Activated naive CD8-positive, alpha-beta T cell treated with anti-CD3 and anti-CD28 coated beads, Interleukin-2, amount 50 U/mL, for 24 hours (primary cell): Measurements from ENCODE around the gene IFNL4.
A peak's percentile ranks its signal among the peaks of the same experiment; 100 is the strongest.

Experiments used
- ATAC-seq: fragments of 150-1000 bp; cut with Tn5 transposase; one replicate; pipeline ENCODE4 v1.10.0; 2021
- DNase-seq: peaks from one replicate; pipeline ENCODE4 v3.0.0; 2021
- H3K27ac Mint-ChIP-seq: one replicate; pipeline ENCODE4 v1.8.0; 2021; ENCODE audit warnings: mild to moderate bottlenecking, mixed read lengths
- H3K27me3 Mint-ChIP-seq: one replicate; pipeline ENCODE4 v1.8.0; 2021; ENCODE audit warnings: mixed read lengths
- H3K36me3 Mint-ChIP-seq: one replicate; pipeline ENCODE4 v1.8.0; 2021; ENCODE audit warnings: low read depth, mixed read lengths
- H3K4me1 Mint-ChIP-seq: one replicate; pipeline ENCODE4 v1.8.0; 2021; ENCODE audit warnings: mixed read lengths
- H3K4me3 Mint-ChIP-seq: one replicate; pipeline ENCODE4 v1.8.0; 2021; ENCODE audit warnings: mild to moderate bottlenecking, moderate library complexity, mixed read lengths
- H3K9me3 Mint-ChIP-seq: one replicate; pipeline ENCODE4 v1.8.0; 2021; ENCODE audit warnings: mixed read lengths

The IFNL4 gene

DNA sequence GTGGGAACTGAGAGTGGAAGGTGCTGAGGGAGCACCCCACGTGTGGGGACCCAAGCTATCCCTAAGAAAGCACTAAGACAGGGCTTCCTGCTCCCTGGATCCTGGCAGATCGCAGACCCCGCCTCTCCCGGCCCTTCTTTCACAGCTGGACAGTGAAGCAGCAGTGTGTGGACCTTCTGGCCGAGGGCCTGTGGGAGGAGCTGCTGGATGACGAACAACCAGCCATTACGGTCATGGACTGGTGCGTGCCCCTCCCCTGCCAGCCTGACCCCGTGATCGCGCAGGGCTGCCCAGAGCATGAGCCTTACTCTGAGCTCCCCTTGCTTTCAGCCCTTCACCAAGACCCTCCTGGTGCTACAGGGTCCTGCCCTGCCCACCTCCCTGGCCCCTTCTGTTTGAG lies 49.6 kb downstream of the IFNL4 start:
- H3K27ac Mint-ChIP-seq, result no peak overlapping the region
- DNase-seq, result no peak
- ATAC-seq, result no peak
- H3K27me3 Mint-ChIP-seq, result peaks cover 75% of the 10 kb centered on the region
- peaks cover 13% of the 10 kb centered on the region for H3K4me1 Mint-ChIP-seq
- H3K36me3 Mint-ChIP-seq, result no peaks in the 10 kb centered on the region
- no peaks in the 10 kb centered on the region for H3K9me3 Mint-ChIP-seq
- no peak overlapping the region for H3K4me3 Mint-ChIP-seq

DNA sequence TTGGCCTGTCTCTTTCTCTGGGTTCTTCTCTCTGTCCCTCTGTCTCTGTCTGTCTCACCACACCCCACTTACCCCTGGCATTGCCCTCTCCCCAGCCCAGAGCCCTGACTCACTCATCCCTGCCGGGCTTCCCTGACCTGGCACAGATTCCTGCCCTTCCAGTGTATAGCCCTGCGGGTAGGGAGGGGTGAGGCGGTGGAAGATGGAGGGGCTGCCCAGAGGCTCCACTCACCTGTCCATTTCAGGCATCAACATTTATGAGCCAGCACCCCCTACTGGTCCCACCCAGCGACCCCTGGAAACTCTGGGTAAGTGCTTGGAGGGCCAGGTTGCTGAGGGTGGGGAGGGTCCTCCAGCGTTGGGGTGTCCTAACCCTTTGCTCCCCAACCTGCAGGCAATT lies 50.8 kb downstream of the IFNL4 start:
- H3K36me3 Mint-ChIP-seq, result no peaks in the 10 kb centered on the region
- ATAC-seq (no peak), DNase-seq (no peak)
- no peak overlapping the region for H3K27ac Mint-ChIP-seq
- no peaks in the 10 kb centered on the region for H3K9me3 Mint-ChIP-seq
- H3K27me3 Mint-ChIP-seq, result peaks cover 71% of the 10 kb centered on the region
- peaks cover 13% of the 10 kb centered on the region for H3K4me1 Mint-ChIP-seq
- no peak overlapping the region for H3K4me3 Mint-ChIP-seq

DNA sequence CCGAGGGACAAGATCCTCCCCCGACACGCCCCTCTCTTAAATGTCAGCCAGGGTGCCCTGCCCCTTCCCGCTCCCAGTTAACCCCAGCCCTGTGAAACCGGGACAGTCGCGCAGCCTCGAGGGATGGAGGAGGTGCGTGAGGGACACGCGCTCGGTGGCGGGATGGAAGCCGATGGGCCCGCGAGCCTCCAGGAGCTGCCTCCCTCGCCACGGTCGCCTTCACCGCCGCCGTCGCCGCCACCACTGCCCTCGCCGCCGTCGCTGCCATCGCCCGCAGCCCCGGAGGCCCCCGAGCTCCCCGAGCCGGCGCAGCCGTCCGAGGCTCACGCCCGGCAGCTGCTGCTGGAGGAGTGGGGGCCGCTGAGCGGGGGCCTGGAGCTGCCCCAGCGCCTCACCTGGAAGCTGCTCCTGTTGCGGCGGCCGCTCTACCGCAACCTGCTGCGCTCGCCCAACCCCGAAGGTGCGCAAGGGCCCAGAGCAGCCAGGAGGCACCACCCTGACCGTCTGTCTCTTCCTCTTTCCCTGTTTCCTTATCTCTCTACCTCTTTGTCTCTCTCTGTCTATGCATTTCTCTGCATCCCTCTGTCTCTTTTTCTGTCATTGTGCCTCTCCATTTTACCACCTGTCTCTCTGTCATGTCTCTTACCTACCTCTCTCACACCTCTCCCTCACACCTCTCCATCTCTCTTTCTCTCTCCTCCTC lies 51.6 kb downstream of the IFNL4 start, which contains the start of gene NCCRP1:
Gene NCCRP1 (plus strand): TSS at position 105 of the 703 bp plus-strand sequence. CDS start 19 bp downstream, at position 124.
- ATAC-seq (no peak), DNase-seq (peak; percentile 8)
- Mint-ChIP-seq H3K27me3 (peaks cover 64% of the 10 kb centered on the region), H3K27ac (no peak within 1 kb of the TSS), H3K9me3 (no peaks in the 10 kb centered on the region), H3K4me1 (peaks cover 13% of the 10 kb centered on the region), H3K4me3 (peak within 1 kb of the TSS; percentile 41), H3K36me3 (no peaks in the 10 kb centered on the region)

DNA sequence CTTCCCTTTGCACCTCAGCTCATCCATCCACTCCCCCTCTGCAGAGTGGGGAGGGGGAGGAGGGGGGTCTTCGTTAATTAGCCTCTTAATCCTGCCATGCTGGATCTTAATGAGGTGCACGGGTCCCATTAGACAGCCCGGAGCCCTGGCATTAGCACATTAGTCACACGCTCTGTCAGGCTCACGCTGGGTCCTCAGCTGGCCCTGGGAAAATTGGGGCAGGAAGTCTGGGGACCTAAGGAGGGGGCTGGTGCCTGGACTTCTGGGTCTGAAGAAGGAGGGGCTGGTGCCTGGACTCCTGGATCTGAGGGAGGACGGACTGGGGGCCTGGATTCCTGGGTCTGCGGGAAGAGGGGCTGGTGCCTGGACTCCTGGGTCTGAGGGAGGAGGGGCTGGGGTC lies 52.3 kb downstream of the IFNL4 start:
- H3K27ac Mint-ChIP-seq, result no peak overlapping the region
- H3K4me3 Mint-ChIP-seq, result no peak overlapping the region
- H3K4me1 Mint-ChIP-seq, result peaks cover 13% of the 10 kb centered on the region
- no peaks in the 10 kb centered on the region for H3K36me3 Mint-ChIP-seq
- peaks cover 58% of the 10 kb centered on the region for H3K27me3 Mint-ChIP-seq
- no peaks in the 10 kb centered on the region for H3K9me3 Mint-ChIP-seq
- no peak for DNase-seq
- ATAC-seq, result no peak
